A549 treated with CORT108297 at 1 μM for 4 hours (cell line): ENCODE data around the gene SAC3D1. TPM values are rescaled to one million over a fixed set of nuclear protein-coding genes. Genes with fewer than 3 reads are reported as not detected.

Experiments used
- total RNA-seq: library from RNA; stranded (reverse); fragments of 200-300 nt; extraction: Qiagen RNA extraction; gene quantifications from 5 replicates; pipeline ENCODE4 v1.2.3, GENCODE V29; 2022

Gene SAC3D1
- total RNA-seq, result 33.4 to 59.7 TPM (median 56.5 TPM) in 5 replicates

DNA sequence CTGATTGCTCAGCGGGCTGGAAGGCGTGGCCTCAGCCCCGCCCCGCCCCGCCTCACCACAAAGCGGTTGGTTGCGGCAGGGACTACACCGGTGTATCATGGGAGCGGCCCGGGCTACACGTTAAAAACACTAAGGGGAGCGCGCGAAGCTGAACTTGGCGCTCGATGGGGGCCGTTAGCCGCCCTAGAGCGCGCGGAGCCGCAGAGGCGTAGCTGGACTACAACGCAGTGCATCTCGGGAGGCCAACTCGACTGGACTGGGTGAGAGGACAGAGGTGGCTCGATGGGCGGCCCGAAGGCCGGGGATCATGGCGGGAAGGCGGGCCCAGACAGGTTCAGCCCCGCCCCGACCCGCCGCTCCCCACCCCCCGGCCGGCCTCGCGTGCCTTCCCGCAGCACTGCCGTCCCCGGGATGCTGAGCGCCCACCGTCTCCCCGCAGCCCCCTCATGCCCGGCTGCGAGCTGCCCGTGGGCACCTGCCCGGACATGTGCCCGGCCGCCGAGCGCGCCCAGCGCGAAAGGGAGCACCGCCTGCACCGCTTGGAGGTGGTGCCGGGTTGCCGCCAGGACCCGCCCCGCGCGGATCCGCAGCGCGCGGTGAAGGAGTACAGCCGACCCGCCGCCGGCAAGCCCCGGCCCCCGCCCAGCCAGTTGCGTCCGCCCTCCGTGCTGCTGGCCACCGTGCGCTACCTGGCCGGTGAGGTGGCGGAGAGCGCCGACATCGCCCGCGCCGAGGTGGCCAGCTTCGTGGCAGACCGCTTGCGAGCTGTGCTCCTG lies at the start of gene SAC3D1:
TSS of gene SAC3D1 (plus strand) at position 364 of the 776 bp plus-strand sequence. CDS start at position 447, 83 bp downstream.

DNA sequence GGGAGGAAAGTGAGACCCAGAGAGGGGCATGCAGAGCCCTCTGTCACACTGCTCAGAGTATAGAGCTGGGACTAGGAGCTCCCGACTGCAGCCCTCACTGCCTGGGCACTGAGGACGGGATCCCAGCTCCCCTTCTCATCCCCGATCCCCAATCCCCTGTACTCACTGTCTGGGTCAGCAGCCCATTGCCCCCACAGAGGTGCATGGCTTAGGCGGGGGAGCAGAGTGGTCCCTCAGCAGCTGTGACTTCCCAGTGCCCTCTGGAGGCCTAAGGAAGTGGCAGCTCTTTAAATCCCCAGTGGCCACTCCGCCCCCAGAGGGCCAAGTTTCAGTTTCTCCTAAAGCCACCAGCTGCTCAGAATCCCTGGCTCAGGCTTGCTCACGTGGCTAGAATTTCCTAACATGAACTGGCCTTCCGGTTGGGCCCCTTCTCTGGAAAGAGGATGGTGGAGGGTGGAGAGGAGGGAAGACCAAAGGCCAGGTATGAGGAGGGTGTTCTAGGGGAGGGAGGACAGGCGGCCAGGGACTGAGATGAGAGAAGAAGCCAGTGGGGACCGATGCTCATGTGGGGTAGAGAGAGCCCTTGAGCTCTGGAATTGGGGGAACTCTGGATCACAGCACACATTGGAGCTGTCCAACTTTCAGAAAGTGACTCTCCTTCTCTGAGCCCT lies 44.2 kb upstream of the SAC3D1 start, which contains the start of gene BATF2:
TSS of gene BATF2 (minus strand) at position 262 of the 671 bp plus-strand sequence. CDS start at position 205, 57 bp downstream.

DNA sequence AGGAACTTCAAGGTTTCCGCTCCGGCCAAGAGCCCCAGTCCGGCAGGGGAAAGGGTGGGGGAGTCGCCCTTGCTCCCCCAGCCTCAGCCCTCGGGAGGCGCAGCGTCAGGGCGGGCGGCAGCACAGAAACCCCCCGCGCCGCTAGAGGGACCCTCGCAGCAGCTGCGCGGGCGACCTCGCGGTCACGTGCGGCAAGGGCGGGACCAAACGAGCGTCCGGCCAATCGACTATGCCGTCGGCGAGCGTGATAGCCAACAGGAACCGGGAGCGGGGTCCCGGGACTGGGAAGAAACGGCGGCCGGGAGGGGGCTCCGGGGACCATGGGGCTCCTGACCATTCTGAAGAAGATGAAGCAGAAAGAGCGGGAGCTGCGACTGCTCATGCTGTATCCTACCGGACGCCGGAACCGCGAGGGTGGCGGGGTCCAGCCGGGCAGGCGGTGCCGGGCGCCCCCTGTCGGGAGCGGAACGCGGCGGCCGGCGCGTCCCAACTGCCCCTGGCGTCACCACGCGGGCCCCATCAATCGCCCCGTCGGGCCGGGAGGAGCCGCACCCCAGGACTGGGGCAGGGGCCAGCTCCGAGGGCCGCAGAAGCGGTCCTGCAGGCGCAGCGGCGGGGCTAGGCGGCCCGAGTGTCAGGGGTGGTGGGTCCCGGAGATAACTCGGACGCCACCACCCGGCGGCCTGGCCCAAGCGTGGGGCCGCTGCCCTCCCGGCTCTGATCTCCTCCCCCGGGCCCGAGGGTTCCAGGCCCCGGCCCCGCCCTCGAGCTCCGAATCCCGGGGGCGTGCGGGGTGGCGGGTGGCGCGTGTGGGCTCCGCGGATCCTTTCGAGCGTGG lies 26.9 kb upstream of the SAC3D1 start, which contains the start of gene ARL2:
TSS of gene ARL2 (plus strand) at position 273 of the 838 bp plus-strand sequence. CDS start at position 321, 48 bp downstream.

DNA sequence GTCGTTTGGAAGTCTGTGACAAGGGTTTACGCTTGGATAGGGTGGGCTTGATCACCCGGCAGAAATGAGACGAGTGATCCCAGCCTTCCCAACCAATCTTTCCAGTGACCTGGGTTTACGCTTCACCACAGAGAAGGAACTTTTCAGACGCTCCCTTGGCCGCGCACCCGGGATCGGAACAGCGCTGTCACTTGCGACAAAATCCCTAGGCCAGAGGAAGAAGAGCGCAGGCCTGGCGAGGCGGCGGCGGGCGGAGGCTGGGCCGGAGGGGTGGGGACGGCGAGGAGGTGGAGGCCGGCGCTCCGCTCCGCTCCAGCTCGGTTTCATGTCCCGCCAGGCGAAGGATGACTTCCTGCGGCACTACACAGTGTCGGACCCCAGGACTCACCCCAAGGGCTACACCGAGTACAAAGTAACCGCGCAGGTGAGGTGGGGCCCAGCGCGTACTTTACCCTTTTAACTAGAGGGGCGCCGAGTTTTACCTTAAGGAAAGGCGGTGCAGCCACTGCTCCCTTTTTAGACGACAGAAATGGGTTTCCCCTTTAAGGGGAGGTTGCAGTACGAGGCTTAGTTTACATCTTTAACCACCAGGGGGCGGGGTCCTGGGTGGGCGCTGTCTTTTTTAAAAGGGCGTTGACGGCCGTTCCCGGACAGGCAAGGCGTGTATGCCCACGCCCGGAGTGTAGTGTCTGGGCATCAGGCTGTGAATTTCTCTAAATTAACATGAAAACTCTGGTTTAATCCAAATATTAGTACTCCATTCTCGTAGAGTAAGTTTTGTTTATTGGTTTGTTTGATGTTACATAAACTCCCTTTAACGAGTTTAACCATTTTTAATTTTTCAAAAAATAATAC lies 13.6 kb upstream of the SAC3D1 start, which contains the start of gene SNX15:
TSS of gene SNX15 (plus strand) at position 227 of the 855 bp plus-strand sequence. CDS start at position 326, 99 bp downstream.

DNA sequence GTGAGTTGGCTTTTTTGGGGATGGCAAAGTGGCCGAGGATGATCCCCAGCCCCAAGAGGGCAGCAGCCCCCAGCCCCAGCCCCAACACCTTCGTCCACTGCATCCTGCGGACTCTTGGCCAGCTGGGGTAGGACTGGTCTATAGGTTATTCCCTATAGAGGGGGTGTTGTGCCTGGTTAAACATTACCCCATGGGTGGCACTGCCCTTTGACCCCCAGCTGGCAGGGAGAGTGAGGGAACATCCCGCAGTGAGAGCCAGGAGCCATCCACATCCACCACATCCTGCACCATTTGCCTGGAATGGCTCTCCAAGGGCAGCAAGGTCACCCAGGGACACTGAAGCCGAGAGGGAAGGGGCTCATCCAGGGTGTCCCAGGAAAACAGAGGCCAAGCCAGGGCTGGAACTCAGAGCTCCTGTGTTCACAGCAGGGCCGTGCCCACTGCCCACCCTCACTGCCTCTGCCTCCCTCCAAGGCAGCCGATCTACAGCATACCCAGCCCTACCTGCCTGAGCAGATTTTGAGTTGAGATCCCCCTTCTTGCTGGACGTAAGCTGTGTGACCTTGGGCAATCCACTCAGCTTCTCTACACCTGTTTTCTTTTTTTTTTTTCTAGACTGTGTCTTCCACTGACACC lies 17.5 kb downstream of the SAC3D1 start, which contains the start of gene NAALADL1:
TSS of gene NAALADL1 (minus strand) at position 135 of the 636 bp plus-strand sequence. CDS start at position 103, 32 bp downstream.

DNA sequence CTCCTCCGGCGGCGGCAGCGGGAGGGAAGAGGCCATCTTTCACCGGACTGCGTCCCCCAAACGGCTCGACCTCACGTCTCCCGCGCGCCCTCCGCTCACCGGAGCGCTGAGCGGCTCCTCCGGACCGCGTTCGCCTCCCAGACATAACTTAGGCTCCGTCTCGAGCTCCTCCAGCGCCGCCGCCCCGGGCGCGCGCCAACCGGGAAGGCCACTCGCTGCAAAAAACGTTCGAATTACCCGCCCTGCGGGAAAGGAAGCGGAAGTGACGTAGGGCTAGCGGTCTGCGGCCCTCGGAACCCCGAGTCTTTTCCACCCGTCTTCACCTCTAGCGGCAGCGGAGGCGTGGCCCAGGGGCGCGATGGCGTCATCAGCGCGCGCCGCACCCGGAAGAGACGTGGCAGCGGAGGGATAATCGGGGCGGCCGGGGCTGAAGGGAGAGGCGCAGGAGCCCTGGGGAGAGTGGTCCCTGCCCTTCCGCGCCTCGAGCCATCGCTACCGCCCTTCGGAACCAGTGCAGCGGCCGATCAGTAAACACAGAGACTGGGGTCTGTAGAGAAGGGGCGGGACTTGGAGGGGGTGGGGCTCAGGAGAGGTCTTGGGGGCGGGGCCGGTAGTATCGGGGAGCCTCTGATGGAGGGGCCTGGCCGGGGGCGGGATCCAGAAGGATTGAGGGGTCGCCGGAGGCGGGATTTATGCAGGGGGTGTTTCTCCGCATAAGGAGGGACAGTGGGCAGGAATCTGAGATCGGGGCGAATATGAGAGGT lies 43.0 kb downstream of the SAC3D1 start, which contains the start of the genes CDCA5 and ZFPL1:
TSS of gene CDCA5 (minus strand) at position 207 of the 764 bp plus-strand sequence. CDS start at position 145, 62 bp downstream.
TSS of gene ZFPL1 (plus strand) at position 389 of the 764 bp plus-strand sequence. CDS start 477 bp downstream, outside the sequence.

Other genes starting within 250 kb of the SAC3D1 start
- gene MAP4K2, start 238.0 kb upstream of the SAC3D1 start, total RNA-seq, result 5.7 to 11.3 TPM (median 9.6 TPM) in 5 replicates
- gene MEN1, start 230.7 kb upstream of the SAC3D1 start, total RNA-seq, result 32.0 to 45.4 TPM (median 44.1 TPM) in 5 replicates
- 1.0 to 3.0 TPM (median 1.8 TPM) in 5 replicates for gene CDC42BPG, start 196.6 kb upstream of the SAC3D1 start, total RNA-seq
- gene EHD1, start 162.6 kb upstream of the SAC3D1 start, total RNA-seq, result 98.0 to 142 TPM (median 132 TPM) in 5 replicates
- gene ATG2A, start 124.0 kb upstream of the SAC3D1 start, total RNA-seq, result 12.4 to 25.1 TPM (median 23.4 TPM) in 5 replicates
- gene PPP2R5B, start 116.5 kb upstream of the SAC3D1 start, total RNA-seq, result 4.5 to 6.9 TPM (median 4.9 TPM) in 5 replicates
- not detected in 5 replicates for gene GPHA2, start 105.3 kb upstream of the SAC3D1 start, total RNA-seq
- not detected in 5 replicates for gene MAJIN, start 69.1 kb upstream of the SAC3D1 start, total RNA-seq
- 0.74 to 1.0 TPM (median 0.96 TPM) in 5 replicates for gene BATF2, start 44.2 kb upstream of the SAC3D1 start, total RNA-seq
- 167 to 196 TPM (median 191 TPM) in 5 replicates for gene ARL2, start 27.1 kb upstream of the SAC3D1 start, total RNA-seq
- 20.7 to 25.8 TPM (median 23.6 TPM) in 5 replicates for gene SNX15, start 13.8 kb upstream of the SAC3D1 start, total RNA-seq
- gene NAALADL1, start 17.3 kb downstream of the SAC3D1 start, total RNA-seq, result 0.03 TPM in 1 of 5 replicates, not detected in the others
- gene CDCA5, start 42.8 kb downstream of the SAC3D1 start, total RNA-seq, result 56.7 to 72.8 TPM (median 69.2 TPM) in 5 replicates
- 32.3 to 35.1 TPM (median 33.5 TPM) in 5 replicates for gene ZFPL1, start 43.0 kb downstream of the SAC3D1 start, total RNA-seq
- gene VPS51, start 55.0 kb downstream of the SAC3D1 start, total RNA-seq, result 50.1 to 57.1 TPM (median 54.1 TPM) in 5 replicates
- gene TM7SF2, start 70.7 kb downstream of the SAC3D1 start, total RNA-seq, result 4.2 to 8.3 TPM (median 6.2 TPM) in 5 replicates
- gene ZNHIT2, start 76.5 kb downstream of the SAC3D1 start, total RNA-seq, result 13.2 to 25.1 TPM (median 24.8 TPM) in 5 replicates
- gene FAU, start 80.9 kb downstream of the SAC3D1 start, total RNA-seq, result 801 to 1,074 TPM (median 1,010 TPM) in 5 replicates
- gene MRPL49, start 81.1 kb downstream of the SAC3D1 start, total RNA-seq, result 72.1 to 80.3 TPM (median 75.3 TPM) in 5 replicates
- gene SYVN1, start 93.3 kb downstream of the SAC3D1 start, total RNA-seq, result 30.5 to 45.9 TPM (median 41.9 TPM) in 5 replicates
- gene SPDYC, start 129.0 kb downstream of the SAC3D1 start, total RNA-seq, result not detected in 5 replicates
- gene CAPN1, start 140.7 kb downstream of the SAC3D1 start, total RNA-seq, result 97.2 to 123 TPM (median 115 TPM) in 5 replicates
- 13.4 to 15.9 TPM (median 15.1 TPM) in 5 replicates for gene POLA2, start 220.8 kb downstream of the SAC3D1 start, total RNA-seq